IMR-90 (cell line): ENCODE results near the gene NTM. TPM values are rescaled to one million over a fixed set of nuclear protein-coding genes. Genes with fewer than 3 reads are reported as not detected.

Source experiments
- ATAC-seq: fragments of 200-7000 bp; cut with Tn5 transposase; 2 replicates; pipeline ENCODE4 v1.9.1; 2020; ENCODE audit warnings: low read depth, mild to moderate bottlenecking, moderate library complexity
- BruUV-seq: library from RNA; stranded (reverse); fragments of 400-500 nt; replicated peaks from 2 replicates; lab custom pipeline; 2021; lab: Mats Ljungman, UMichigan
- CTCF ChIA-PET: fragments of 300-600 bp; formaldehyde crosslinking; extraction: SDS; loops from one replicate; lab custom pipeline; 2021; ENCODE audit warnings: antibody characterized with exemption; lab: Yijun Ruan, JAX
- POLR2A ChIA-PET: fragments of 300-600 bp; sonication (Branson Sonifier 250); formaldehyde crosslinking; loops from one replicate; lab custom pipeline; 2022; ENCODE audit warnings: antibody characterized with exemption; ENCODE audit not compliant: unreplicated experiment; lab: Charles Lee
- DNase-seq: peaks from one replicate; pipeline ENCODE4 v3.0.0; 2013
- H2AFZ ChIP-seq: replicated peaks from 2 replicates; pipeline ENCODE3; 2013; ENCODE audit warnings: low read length, mild to moderate bottlenecking; ENCODE audit not compliant: poor library complexity
- H2AK5ac ChIP-seq: 2 replicates; pipeline ENCODE4 v1.6.1; 2013; ENCODE audit warnings: low read depth, low read length, inconsistent platforms
- H2AK9ac ChIP-seq: replicated peaks from 2 replicates; pipeline ENCODE3; 2013; ENCODE audit warnings: mild to moderate bottlenecking, low read depth, low read length, moderate library complexity; ENCODE audit not compliant: poor library complexity
- H2BK120ac ChIP-seq: 2 replicates; pipeline ENCODE4 v1.6.1; 2013; ENCODE audit warnings: low read depth, low read length, inconsistent platforms
- H2BK15ac ChIP-seq: 3 replicates; pipeline ENCODE4 v1.6.1; 2013; ENCODE audit warnings: low read depth, low read length, inconsistent platforms
- H2BK20ac ChIP-seq: 2 replicates; pipeline ENCODE4 v1.6.1; 2013; ENCODE audit warnings: low read depth, mild to moderate bottlenecking, inconsistent platforms, low read length, moderate library complexity
- H2BK5ac ChIP-seq: 2 replicates; pipeline ENCODE4 v1.6.1; 2013; ENCODE audit warnings: mild to moderate bottlenecking, low read depth, low read length, inconsistent platforms; ENCODE audit not compliant: poor library complexity, severe bottlenecking
- H3K14ac ChIP-seq: replicated peaks from 2 replicates; pipeline ENCODE4 v1.6.1; 2013; ENCODE audit warnings: low read depth, low read length, inconsistent platforms
- H3K18ac ChIP-seq: 2 replicates; pipeline ENCODE4 v1.6.1; 2013; ENCODE audit warnings: low read depth, low read length, control low read depth
- H3K23ac ChIP-seq: 2 replicates; pipeline ENCODE4 v1.6.1; 2013; ENCODE audit warnings: low read depth, low read length, inconsistent platforms
- H3K27ac ChIP-seq: 2 replicates; pipeline ENCODE4 v1.5.1; 2013; ENCODE audit warnings: mild to moderate bottlenecking, control low read depth, low read length; ENCODE audit not compliant: insufficient read depth
- H3K27me3 ChIP-seq: 2 replicates; pipeline ENCODE4 v1.6.1; 2013; ENCODE audit warnings: low read length; ENCODE audit not compliant: control insufficient read depth, insufficient read depth
- H3K36me3 ChIP-seq: 2 replicates; pipeline ENCODE4 v1.6.1; 2013; ENCODE audit warnings: low read length, mixed read lengths; ENCODE audit not compliant: control insufficient read depth, insufficient read depth
- H3K4ac ChIP-seq: 2 replicates; pipeline ENCODE4 v1.6.1; 2013; ENCODE audit warnings: low read depth, low read length, inconsistent platforms
- H3K4me1 ChIP-seq: 2 replicates; pipeline ENCODE4 v1.6.1; 2013; ENCODE audit warnings: low read length, mixed read lengths; ENCODE audit not compliant: control insufficient read depth, insufficient read depth
- H3K4me2 ChIP-seq: 2 replicates; pipeline ENCODE4 v1.6.1; 2013; ENCODE audit warnings: low read depth, mild to moderate bottlenecking, control low read depth, low read length, moderate library complexity
- H3K4me3 ChIP-seq: 2 replicates; pipeline ENCODE4 v1.5.1; 2013; ENCODE audit warnings: low read depth, mild to moderate bottlenecking, control low read depth, low read length, moderate library complexity; ENCODE audit not compliant: insufficient read depth
- H3K56ac ChIP-seq: 2 replicates; pipeline ENCODE4 v1.6.1; 2013; ENCODE audit warnings: low read length, inconsistent platforms; ENCODE audit not compliant: insufficient read depth; ENCODE audit errors: extremely low read depth
- H3K79me1 ChIP-seq, 2 experiments: 2 replicates each; pipeline ENCODE4 v1.6.1; 2013; ENCODE audit warnings: low read length in 2 of 2, inconsistent platforms in 1 of 2, low read depth in 1 of 2
- H3K9ac ChIP-seq: 2 replicates; pipeline ENCODE4 v1.6.1; 2013; ENCODE audit warnings: low read depth, low read length, control low read depth
- H3K9me1 ChIP-seq: 2 replicates; pipeline ENCODE4 v1.6.1; 2013; ENCODE audit warnings: low read length, inconsistent platforms; ENCODE audit not compliant: insufficient read depth
- H3K9me3 ChIP-seq: 2 replicates; pipeline ENCODE4 v1.6.1; 2013; ENCODE audit warnings: low read length; ENCODE audit not compliant: control insufficient read depth, insufficient read depth
- H4K20me1 ChIP-seq: 2 replicates; pipeline ENCODE4 v1.6.1; 2013; ENCODE audit warnings: low read length, inconsistent platforms; ENCODE audit not compliant: insufficient read depth
- H4K5ac ChIP-seq: 2 replicates; pipeline ENCODE4 v1.6.1; 2013; ENCODE audit warnings: mild to moderate bottlenecking, low read depth, low read length, control low read depth
- H4K8ac ChIP-seq, 2 experiments: 2 replicates each; pipeline ENCODE4 v1.6.1; 2013; ENCODE audit warnings: low read depth in 2 of 2, low read length in 2 of 2, control low read depth in 1 of 2, inconsistent platforms in 1 of 2
- H4K91ac ChIP-seq: 2 replicates; pipeline ENCODE4 v1.6.1; 2013; ENCODE audit warnings: low read depth, low read length, inconsistent platforms; ENCODE audit not compliant: insufficient read depth
- BHLHE40 ChIP-seq: fragments of 150-350 bp; IDR thresholded peaks from 2 replicates; pipeline ENCODE4 v1.6.1; 2016; ENCODE audit warnings: mild to moderate bottlenecking, low read depth, low read length
- CEBPB ChIP-seq: IDR thresholded peaks from 2 replicates; pipeline ENCODE4 v1.6.1; 2012; ENCODE audit warnings: low read depth, low read length, improper control_type of control experiment
- CTCF ChIP-seq: conservative IDR thresholded peaks from 2 replicates; pipeline ENCODE4 v1.5.1; 2012; ENCODE audit warnings: mild to moderate bottlenecking, low read depth, low read length, improper control_type of control experiment
- FOS ChIP-seq: fragments of 150-350 bp; IDR thresholded peaks from 2 replicates; pipeline ENCODE4 v1.6.1; 2016; ENCODE audit warnings: low read depth, low read length
- MAFK ChIP-seq: IDR thresholded peaks from 2 replicates; pipeline ENCODE4 v1.6.1; 2012; ENCODE audit warnings: low read depth, low read length, improper control_type of control experiment
- MAZ ChIP-seq: IDR thresholded peaks from 2 replicates; pipeline ENCODE4 v1.6.1; 2012; ENCODE audit warnings: low read depth, mild to moderate bottlenecking, low read length, improper control_type of control experiment, moderate library complexity, borderline replicate concordance
- MXI1 ChIP-seq: IDR thresholded peaks from 2 replicates; pipeline ENCODE4 v1.6.1; 2012; ENCODE audit warnings: low read depth, mild to moderate bottlenecking, low read length, moderate library complexity, borderline replicate concordance
- RCOR1 ChIP-seq: IDR thresholded peaks from 2 replicates; pipeline ENCODE4 v1.6.1; 2012; ENCODE audit warnings: mild to moderate bottlenecking, low read length, improper control_type of control experiment; ENCODE audit not compliant: insufficient replicate concordance
- RFX5 ChIP-seq: IDR thresholded peaks from 2 replicates; pipeline ENCODE4 v1.8.0; 2012; ENCODE audit warnings: low read depth, mild to moderate bottlenecking, low read length, moderate library complexity
- USF2 ChIP-seq: fragments of 150-350 bp; IDR thresholded peaks from 2 replicates; pipeline ENCODE4 v1.6.1; 2017; ENCODE audit warnings: mild to moderate bottlenecking, antibody characterized with exemption, low read length, low read depth
- WGBS, 2 experiments: methylation state at CpG; one replicate each; pipeline versions ENCODE4 v1.1.5 to v1.1.7; 2013; ENCODE audit warnings: missing lambda C conversion rate in 2 of 2; ENCODE audit not compliant: insufficient read length in 1 of 2; ENCODE audit errors: extremely low coverage in 2 of 2; 5-methylcytosine and 5-hydroxymethylcytosine counted together
- dilution Hi-C: fragments of 300-500 bp; cut with HindIII; formaldehyde crosslinking; loops from one replicate; pipeline ENCODE4 v1.14.3; 2018; ENCODE audit warnings: low sequenced_read_pairs; ENCODE audit not compliant: unreplicated experiment
- in situ Hi-C: fragments of 300-500 bp; cut with MboI; formaldehyde crosslinking; loops from 3 replicates; pipeline ENCODE4 v1.14.3; 2019; ENCODE audit warnings: low sequenced_read_pairs, inconsistent platforms, mixed read lengths
- intact Hi-C: fragments of 100-400 bp; cut with micrococcal nuclease; formaldehyde crosslinking; loops from 2 replicates; pipeline ENCODE4 v1.10.0; 2022
- polyA plus RNA-seq, 3 experiments: library from polyadenylated mRNA; depleted of rRNA; stranded (reverse); fragments of >200 nt; gene quantifications; 2 replicates each; pipeline ENCODE4 v1.2.3, GENCODE V29; 2012; ENCODE audit warnings: low replicate concordance in 1 of 3
- total RNA-seq: library from RNA; depleted of rRNA; stranded (reverse); fragments of >200 nt; gene quantifications from 2 replicates; pipeline ENCODE4 v1.2.3, GENCODE V29; 2012
- TF ChIP-seq, protein P1 (sequence below): fragments of 150-350 bp; IDR thresholded peaks from 2 replicates; pipeline ENCODE4 v1.6.1; 2016; ENCODE audit warnings: low read depth, mild to moderate bottlenecking, low read length, moderate library complexity, borderline replicate concordance

Gene NTM
- total and polyA plus RNA-seq, 2 of the 4 experiments (the other 2 are of a cell fraction) = 19.5 to 25.5 TPM

DNA sequence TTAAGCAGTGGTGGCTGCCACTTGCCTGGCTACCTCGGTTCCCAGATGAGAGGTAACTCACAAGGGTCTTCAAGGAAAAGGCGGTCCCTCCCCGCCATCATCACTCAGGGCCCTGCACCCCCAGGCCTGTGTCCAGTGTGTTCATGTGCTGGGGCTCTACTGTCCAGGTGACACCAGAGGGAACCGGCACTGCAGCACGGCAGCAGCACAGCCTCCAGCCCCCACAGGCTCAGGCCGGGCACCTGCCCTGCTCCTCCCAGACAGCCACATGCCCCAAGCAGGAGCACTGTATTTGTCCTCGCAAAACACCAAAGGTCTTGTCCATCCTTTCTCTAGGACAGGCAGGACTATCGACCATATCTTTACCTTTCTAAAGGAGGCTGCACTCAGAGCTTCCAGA, 982.1 kb downstream of the NTM start (continued):
- TF ChIP-seq USF2 (no peak), MAFK (no peak), CEBPB (no peak)

DNA sequence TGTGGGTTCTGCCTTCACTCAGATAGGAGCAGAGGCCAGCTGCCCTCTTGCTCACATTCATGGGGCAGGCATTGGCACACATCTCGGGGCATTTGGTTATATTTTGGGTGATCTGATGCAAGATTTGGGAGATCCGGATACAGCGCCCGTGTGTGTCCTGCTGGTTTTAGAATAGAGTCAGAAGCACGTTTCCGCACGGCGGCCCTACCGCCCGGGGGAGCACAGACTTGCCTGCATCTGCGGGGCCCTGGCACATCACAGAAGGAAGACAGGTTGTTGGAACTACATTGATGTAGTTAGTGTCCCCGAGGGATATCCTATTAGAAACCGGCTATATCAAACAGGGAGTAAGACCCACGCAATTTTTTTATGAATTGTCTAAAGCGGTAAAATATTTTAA, 982.8 kb downstream of the NTM start:
- no peak overlapping the region for H4K8ac ChIP-seq
- H3K36me3 ChIP-seq = no peaks in the 10 kb centered on the region
- no peak overlapping the region for H3K14ac ChIP-seq
- POLR2A ChIA-PET = no interaction called here
- H3K9ac ChIP-seq = no peak overlapping the region
- no peak overlapping the region for H3K4me3 ChIP-seq
- no peaks in the 10 kb centered on the region for H3K9me3 ChIP-seq
- no peaks in the 10 kb centered on the region for H3K79me1 ChIP-seq
- ATAC-seq (no peak), DNase-seq (no peak)
- H2AK9ac ChIP-seq = no peak overlapping the region
- 70% methylated on average over 2 of the region's 15 CpGs; no CpG with 5 or more reads in 1 of the 2 experiments for WGBS, 2 experiments
- intact Hi-C loops (no loop called here), in situ Hi-C loops (no loop called here), dilution Hi-C loops (no loop called here)
- H2AFZ ChIP-seq = no peak overlapping the region
- H4K20me1 ChIP-seq = no peaks in the 10 kb centered on the region
- no peak overlapping the region for H4K91ac ChIP-seq
- no peak overlapping the region for H3K4me2 ChIP-seq
- CTCF ChIA-PET = no interaction called here
- H3K23ac ChIP-seq = no peak overlapping the region
- no peak overlapping the region for H2AK5ac ChIP-seq
- peaks cover 16% of the 10 kb centered on the region for H3K27me3 ChIP-seq
- TF ChIP-seq, protein P1, sequence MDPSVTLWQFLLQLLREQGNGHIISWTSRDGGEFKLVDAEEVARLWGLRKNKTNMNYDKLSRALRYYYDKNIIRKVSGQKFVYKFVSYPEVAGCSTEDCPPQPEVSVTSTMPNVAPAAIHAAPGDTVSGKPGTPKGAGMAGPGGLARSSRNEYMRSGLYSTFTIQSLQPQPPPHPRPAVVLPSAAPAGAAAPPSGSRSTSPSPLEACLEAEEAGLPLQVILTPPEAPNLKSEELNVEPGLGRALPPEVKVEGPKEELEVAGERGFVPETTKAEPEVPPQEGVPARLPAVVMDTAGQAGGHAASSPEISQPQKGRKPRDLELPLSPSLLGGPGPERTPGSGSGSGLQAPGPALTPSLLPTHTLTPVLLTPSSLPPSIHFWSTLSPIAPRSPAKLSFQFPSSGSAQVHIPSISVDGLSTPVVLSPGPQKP = no peak
- TF ChIP-seq FOS (no peak), MAFK (no peak), RCOR1 (no peak), MAZ (no peak), RFX5 (no peak), USF2 (no peak), MXI1 (no peak), BHLHE40 (no peak), CTCF (no peak)
- no peak overlapping the region for H3K56ac ChIP-seq
- no peak overlapping the region for H2BK15ac ChIP-seq
- H3K9me1 ChIP-seq = no peaks in the 10 kb centered on the region
- H3K4me1 ChIP-seq = no peaks in the 10 kb centered on the region
- H2BK5ac ChIP-seq = no peak overlapping the region
- no TSS peak for BruUV-seq
- no peak overlapping the region for H3K27ac ChIP-seq
- no peak overlapping the region for H2BK20ac ChIP-seq
- no peak overlapping the region for H3K4ac ChIP-seq
- H3K18ac ChIP-seq = no peak overlapping the region
- H4K5ac ChIP-seq = no peak overlapping the region
- H2BK120ac ChIP-seq = no peak overlapping the region
